NCI-H146 treated with DMSO at 0.1 percent for 48 hours (cell line): ENCODE measurements around the gene MCM8.

Source experiments
- DNase-seq: peaks from one replicate; lab custom pipeline; 2025; ENCODE audit not compliant: unreplicated experiment; lab: John Stamatoyannopoulos, UW

MCM8 gene

DNA sequence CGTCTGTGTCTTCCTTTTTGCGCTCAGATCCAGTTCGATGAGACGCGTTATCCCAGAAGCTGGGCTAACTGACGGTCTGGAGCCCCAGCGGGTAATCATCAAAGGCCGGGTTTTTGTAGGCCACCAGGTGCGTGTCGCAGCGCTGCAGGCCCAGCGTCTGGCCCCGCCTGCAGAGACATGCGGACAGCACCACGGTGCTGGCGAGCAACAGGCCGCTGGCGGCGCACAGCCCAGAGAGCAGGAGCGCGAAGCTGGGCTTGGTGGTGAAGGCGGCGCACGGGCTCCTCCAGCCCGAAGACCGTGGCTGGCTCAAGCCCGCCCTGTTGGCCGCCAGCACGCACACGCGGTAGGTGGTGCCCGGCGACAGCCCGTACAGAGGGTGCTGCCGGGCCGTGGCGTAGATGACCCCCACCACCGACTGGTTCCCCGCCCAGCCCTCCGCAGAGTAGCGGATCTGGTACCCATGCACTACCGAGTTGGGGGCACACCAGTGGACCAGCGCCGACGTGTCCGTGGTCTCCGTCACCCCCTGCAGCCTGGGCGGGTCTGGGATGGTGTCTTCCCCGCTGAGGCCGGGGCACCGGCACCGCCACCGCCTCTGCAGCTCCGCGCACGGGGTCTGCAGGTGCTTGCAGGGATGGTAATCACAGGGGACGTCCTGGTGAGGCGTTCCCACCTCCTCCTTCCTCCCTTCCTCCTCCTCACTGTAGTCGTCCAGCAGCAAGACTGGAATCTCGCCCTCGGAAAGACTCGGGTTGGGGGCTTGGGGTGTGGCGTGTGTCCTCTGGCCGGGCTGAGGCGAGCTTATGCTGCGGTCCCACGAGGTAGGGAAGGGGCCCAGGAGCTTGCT is 90.7 kb downstream of the MCM8 start:
- no peak for DNase-seq

DNA sequence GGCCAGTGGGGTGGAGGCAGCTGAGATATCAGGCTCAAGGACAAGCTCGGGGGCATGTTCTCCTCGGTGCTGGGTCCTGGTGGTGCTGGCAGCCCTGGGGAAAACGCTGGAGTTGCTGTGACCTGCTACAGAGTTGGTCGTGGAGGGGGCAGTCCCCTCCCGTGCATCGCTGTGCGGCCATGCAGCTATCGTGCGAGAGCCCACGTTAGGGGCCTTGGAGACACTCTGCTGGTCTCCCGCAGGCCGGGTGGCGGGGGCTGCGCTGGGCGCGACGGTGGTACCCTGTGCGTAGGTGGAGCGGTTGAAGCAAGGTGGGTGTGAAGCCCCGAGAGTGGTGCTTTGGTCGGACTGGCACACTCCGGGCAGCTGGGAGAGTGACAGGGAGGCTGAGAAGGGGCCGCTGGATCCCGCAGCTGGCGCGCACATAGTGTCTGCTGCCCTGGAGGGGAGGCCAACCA is 91.4 kb downstream of the MCM8 start:
- no peak for DNase-seq

DNA sequence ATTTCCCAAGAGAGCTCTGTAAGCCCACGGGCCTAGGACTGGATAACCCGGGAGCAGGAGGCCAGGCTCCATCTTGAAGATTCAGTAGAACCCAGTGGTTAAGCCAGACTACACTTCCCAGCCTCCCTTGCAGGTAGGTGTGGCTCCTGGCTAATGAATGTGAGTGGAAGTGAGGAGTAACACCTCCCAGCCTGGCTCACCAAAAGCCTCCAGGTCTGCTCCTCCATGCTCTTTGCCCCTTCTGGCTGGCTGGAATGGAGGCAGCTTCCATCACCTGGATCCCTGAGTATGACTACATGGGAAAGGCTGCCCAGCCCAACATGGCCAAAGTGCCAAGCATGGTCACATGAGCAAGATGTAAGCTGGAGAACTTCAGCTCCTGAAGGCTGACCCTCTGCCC is 93.7 kb downstream of the MCM8 start:
- DNase-seq = no peak

DNA sequence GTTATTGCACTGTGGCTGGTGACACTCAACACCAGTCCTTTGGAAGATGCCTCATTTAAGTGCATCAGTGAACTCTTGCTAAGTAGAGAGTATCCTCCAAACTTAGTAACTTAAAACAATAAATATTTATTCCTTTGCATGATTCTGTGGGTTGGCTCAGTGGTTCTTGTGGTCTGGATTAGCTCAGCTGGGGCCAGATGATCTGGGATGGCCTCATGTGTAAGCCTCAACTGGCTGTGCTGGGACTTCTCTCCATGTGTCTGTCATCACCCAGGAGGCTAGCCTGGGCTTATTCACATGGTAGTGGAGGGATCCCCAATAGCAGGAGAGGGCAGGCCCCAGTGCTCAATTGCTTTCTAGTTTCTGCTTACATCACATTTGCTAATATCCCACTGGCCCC is 95.1 kb downstream of the MCM8 start:
- DNase-seq = no peak

DNA sequence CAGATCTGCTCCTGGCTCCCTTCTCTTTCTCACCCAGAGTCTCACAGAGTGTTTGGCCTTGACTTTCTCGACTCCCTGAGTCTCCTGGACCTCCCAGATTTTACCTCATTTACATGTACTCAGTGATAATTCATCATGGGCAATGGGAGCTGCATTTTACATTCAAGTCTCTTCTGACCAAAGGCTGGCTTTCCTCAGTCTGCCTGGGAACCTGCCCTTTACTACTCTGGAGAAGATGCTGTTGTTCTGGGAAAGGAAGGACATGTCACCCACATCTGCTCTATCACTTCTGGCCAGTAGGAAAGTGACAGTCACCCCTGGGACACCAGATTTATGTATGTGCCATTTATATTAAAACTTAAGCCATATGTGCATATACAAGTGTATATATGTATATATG is 96.0 kb downstream of the MCM8 start:
- DNase-seq = no peak

DNA sequence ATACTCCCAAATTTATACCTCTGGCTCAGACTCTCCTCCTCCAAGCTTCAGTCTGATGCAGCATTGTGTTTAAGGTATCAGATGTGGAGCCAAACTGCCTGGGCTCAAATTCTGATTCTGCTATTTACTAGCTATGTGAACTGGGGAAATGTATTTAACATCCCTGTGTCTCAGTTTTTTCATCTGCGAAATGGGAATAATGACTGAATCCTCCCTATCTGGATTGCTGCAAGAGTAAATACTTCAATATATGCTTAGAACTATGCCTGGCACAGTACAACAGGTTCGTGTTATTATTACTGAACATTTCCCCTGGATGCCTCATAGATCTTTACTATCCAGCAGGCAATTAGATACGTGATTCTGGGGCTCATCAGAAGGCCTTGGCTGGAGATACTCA is 97.9 kb downstream of the MCM8 start:
- no peak for DNase-seq
